Endodermal cell (in vitro differentiated cells): Measurements from ENCODE around the gene CCT3. TPM values are rescaled to one million over a fixed set of nuclear protein-coding genes. Genes with fewer than 3 reads are reported as not detected.

Experiments
- DNase-seq: peaks from one replicate; pipeline ENCODE4 v3.0.0-alpha.2; 2017
- H3K27ac ChIP-seq: 2 replicates; pipeline ENCODE4 v1.5.1; 2013; ENCODE audit warnings: mild to moderate bottlenecking, low read depth, low read length, moderate library complexity
- H3K27me3 ChIP-seq: 2 replicates; pipeline ENCODE4 v1.6.1; 2013; ENCODE audit warnings: mild to moderate bottlenecking, low read length, moderate library complexity; ENCODE audit not compliant: insufficient read depth, control insufficient read depth, poor library complexity, severe bottlenecking
- H3K36me3 ChIP-seq: 2 replicates; pipeline ENCODE4 v1.7.0; 2013; ENCODE audit warnings: mild to moderate bottlenecking, low read length, moderate library complexity; ENCODE audit not compliant: control insufficient read depth, insufficient read depth
- H3K4me1 ChIP-seq: one replicate; pipeline ENCODE4 v1.7.0; 2013; ENCODE audit warnings: low read length; ENCODE audit not compliant: control insufficient read depth, insufficient read depth
- H3K4me3 ChIP-seq: 2 replicates; pipeline ENCODE4 v1.5.1; 2013; ENCODE audit warnings: mild to moderate bottlenecking, low read length, moderate library complexity
- H3K9ac ChIP-seq: 2 replicates; pipeline ENCODE4 v1.6.1; 2013; ENCODE audit warnings: mild to moderate bottlenecking, low read length, moderate library complexity; ENCODE audit not compliant: poor library complexity, severe bottlenecking; ENCODE audit errors: extremely low read depth
- H3K9me3 ChIP-seq: 2 replicates; pipeline ENCODE4 v1.6.1; 2013; ENCODE audit warnings: mild to moderate bottlenecking, low read length, moderate library complexity; ENCODE audit not compliant: control insufficient read depth
- H3K27ac Mint-ChIP-seq: 2 replicates; pipeline ENCODE4 v1.8.0; 2020; ENCODE audit warnings: mixed read lengths
- H3K27me3 Mint-ChIP-seq: 2 replicates; pipeline ENCODE4 v1.8.0; 2021; ENCODE audit warnings: mild to moderate bottlenecking, mixed read lengths; ENCODE audit not compliant: insufficient read depth
- H3K36me3 Mint-ChIP-seq: 2 replicates; pipeline ENCODE4 v1.8.0; 2020; ENCODE audit warnings: low read depth, mixed read lengths
- H3K4me1 Mint-ChIP-seq: 2 replicates; pipeline ENCODE4 v1.8.0; 2020; ENCODE audit warnings: mixed read lengths
- H3K4me3 Mint-ChIP-seq: 2 replicates; pipeline ENCODE4 v1.8.0; 2020; ENCODE audit warnings: mild to moderate bottlenecking, moderate library complexity, mixed read lengths
- H3K9me3 Mint-ChIP-seq: 2 replicates; pipeline ENCODE4 v1.8.0; 2020; ENCODE audit warnings: mild to moderate bottlenecking, mixed read lengths
- CTCF ChIP-seq: fragments of 200-600 bp; sonication (generic); conservative IDR thresholded peaks from 2 replicates; pipeline ENCODE4 v1.5.0; 2021; ENCODE audit warnings: antibody characterized with exemption, mild to moderate bottlenecking
- WGBS, 2 experiments: methylation state at CpG; one replicate each; pipeline versions ENCODE4 v1.1.5 to v1.1.7; 2013; ENCODE audit warnings: missing lambda C conversion rate in 2 of 2, mixed read lengths in 1 of 2; ENCODE audit not compliant: insufficient coverage in 1 of 2, insufficient read length in 1 of 2; 5-methylcytosine and 5-hydroxymethylcytosine counted together
- total RNA-seq, 2 donors: library from RNA; stranded (reverse); fragmentation: NEBNext Ultra II Directional in 1 of 2; extraction: Animal tissue kit (Norgen Biotek cat#: 25700) in 1 of 2; gene quantifications; 2 replicates in 1 of 2; 3 replicates in 1 of 2; pipeline ENCODE4 v1.2.1, GENCODE V29; 2021

Gene CCT3
- total RNA-seq, 2 donors from 2014 or later = 323 to 351 TPM

- Histone ChIP-seq H3K27ac (no peak overlapping the region), H3K4me1 (peaks cover 7% of the 10 kb centered on the region), H3K4me3 (peak overlapping the region; percentile 88), H3K9ac (peak overlapping the region; percentile 62), H3K9me3 (no peaks in the 10 kb centered on the region), H3K36me3 (peaks cover 3% of the 10 kb centered on the region), H3K27me3 (no peaks in the 10 kb centered on the region)
- Mint-ChIP-seq H3K4me1 (peaks cover 17% of the 10 kb centered on the region), H3K27me3 (no peaks in the 10 kb centered on the region), H3K4me3 (peak overlapping the region; percentile 65), H3K36me3 (peaks cover 16% of the 10 kb centered on the region), H3K27ac (peak overlapping the region; percentile 87), H3K9me3 (no peaks in the 10 kb centered on the region)
- peak; percentile 98 for DNase-seq
- no peak for TF ChIP-seq CTCF
- 21 to 28% methylated on average over 22 to 37 of the region's 37 CpGs for WGBS, 2 experiments
Observed at GRCh38 chr1:156291226-156292061, 46.6 kb downstream of the CCT3 start.

GRCh38 chr1:156289857-156290256 is 48.2 kb downstream of the CCT3 start:
- H3K27ac Mint-ChIP-seq = no peak overlapping the region
- no peak overlapping the region for H3K27ac ChIP-seq
- H3K9ac ChIP-seq = no peak overlapping the region
- no peaks in the 10 kb centered on the region for H3K9me3 Mint-ChIP-seq
- H3K9me3 ChIP-seq = no peaks in the 10 kb centered on the region
- H3K4me1 Mint-ChIP-seq = peaks cover 11% of the 10 kb centered on the region
- no peak for TF ChIP-seq CTCF
- H3K36me3 ChIP-seq = peaks cover 3% of the 10 kb centered on the region
- H3K36me3 Mint-ChIP-seq = peaks cover 16% of the 10 kb centered on the region
- H3K4me3 Mint-ChIP-seq = no peak overlapping the region
- no peaks in the 10 kb centered on the region for H3K27me3 Mint-ChIP-seq
- DNase-seq = no peak
- H3K27me3 ChIP-seq = no peaks in the 10 kb centered on the region
- H3K4me1 ChIP-seq = peaks cover 7% of the 10 kb centered on the region
- no peak overlapping the region for H3K4me3 ChIP-seq

- H3K27ac Mint-ChIP-seq = no peak overlapping the region
- H3K9ac ChIP-seq = no peak overlapping the region
Observed at GRCh38 chr1:156286061-156286460, 52.0 kb downstream of the CCT3 start.

More at GRCh38 chr1:156286061-156286460, 52.0 kb downstream of the CCT3 start:
- H3K27ac ChIP-seq = no peak overlapping the region
- H3K9me3 ChIP-seq = no peaks in the 10 kb centered on the region
- no peaks in the 10 kb centered on the region for H3K9me3 Mint-ChIP-seq
- no peaks in the 10 kb centered on the region for H3K27me3 ChIP-seq
- H3K4me1 ChIP-seq = peaks cover 5% of the 10 kb centered on the region
- no peak for DNase-seq
- H3K36me3 ChIP-seq = peaks cover 3% of the 10 kb centered on the region
- no peak for TF ChIP-seq CTCF
- no peak overlapping the region for H3K4me3 Mint-ChIP-seq
- no peak overlapping the region for H3K4me3 ChIP-seq
- H3K36me3 Mint-ChIP-seq = peaks cover 10% of the 10 kb centered on the region
- WGBS, 2 experiments = 97 to 100% methylated on average over 4 to 8 of the region's 8 CpGs
- no peaks in the 10 kb centered on the region for H3K27me3 Mint-ChIP-seq
- H3K4me1 Mint-ChIP-seq = peaks cover 14% of the 10 kb centered on the region
